ENCODE measurements around the gene ABHD5.

GRCh38 chr3:43764471-43764870, 73.7 kb downstream of the ABHD5 start:
- TF ChIP-seq EZH2 (IDR thresholded peaks at IDR 0.05; ENCODE audit: insufficient read depth, poor library complexity, severe bottlenecking) (no peak), EZH2phosphoT487 (IDR thresholded peaks at IDR 0.05; ENCODE audit: insufficient read depth, low read depth) (no peak)

Data from GM23248 (cell line).